Measurements from ENCODE around the gene PABPN1L. TPM values are rescaled to one million over a fixed set of nuclear protein-coding genes. Genes with fewer than 3 reads are reported as not detected.

PABPN1L gene
- total RNA-seq, 1 experiment from 2014 or later = not detected

DNA sequence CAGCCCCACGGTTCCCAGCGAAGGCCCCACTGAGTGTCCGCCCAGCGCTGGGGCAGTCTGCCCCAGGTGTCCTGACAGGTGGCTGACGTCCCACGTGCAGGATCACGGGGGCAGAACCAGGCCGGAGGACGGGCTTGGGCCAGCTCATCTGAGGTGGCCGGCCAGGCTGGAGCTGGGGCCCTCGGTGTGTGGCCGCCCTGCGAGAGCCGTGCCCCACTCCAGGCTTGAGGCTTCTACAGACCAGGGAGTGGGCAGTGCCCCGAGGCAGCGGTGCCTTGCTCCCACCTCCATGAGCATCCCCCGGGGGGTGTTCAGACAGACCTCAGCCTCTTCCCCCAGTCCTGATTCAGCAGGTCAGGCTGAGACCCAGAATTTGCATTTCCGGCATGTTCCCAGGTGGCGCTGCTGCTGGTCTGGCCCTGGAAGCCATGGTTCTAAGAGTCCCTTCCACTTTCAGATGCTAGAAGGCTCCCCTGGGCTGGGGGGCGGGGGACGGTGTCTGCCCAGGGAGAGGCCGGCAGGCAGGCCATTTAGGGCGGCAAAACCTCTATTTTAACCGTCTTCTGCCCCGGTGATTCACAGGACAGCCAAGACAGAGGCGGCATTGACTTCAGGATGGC lies 35.4 kb upstream of the PABPN1L start:
- H3K36me3 ChIP-seq (ENCODE audit: control insufficient read depth, insufficient read depth, low read length) = no peaks in the 10 kb centered on the region
- H3K4me1 ChIP-seq = no peaks in the 10 kb centered on the region
- no peaks in the 10 kb centered on the region for H3K9me3 Mint-ChIP-seq (ENCODE audit: unreplicated experiment)
- no peaks in the 10 kb centered on the region for H3K36me3 Mint-ChIP-seq (ENCODE audit: insufficient read depth, unreplicated experiment)
- no TSS peak for BruUV-seq (replicated peaks)
- H3K27me3 Mint-ChIP-seq (ENCODE audit: insufficient read depth, unreplicated experiment) = peaks cover 4% of the 10 kb centered on the region
- intact Hi-C loops (cut with micrococcal nuclease; ENCODE audit: unreplicated experiment) = no loop called here
- H3K9me3 ChIP-seq = no peaks in the 10 kb centered on the region
- ChIA-PET POLR2A (no interaction called here), CTCF (no interaction called here)
- TF ChIP-seq, protein P1, sequence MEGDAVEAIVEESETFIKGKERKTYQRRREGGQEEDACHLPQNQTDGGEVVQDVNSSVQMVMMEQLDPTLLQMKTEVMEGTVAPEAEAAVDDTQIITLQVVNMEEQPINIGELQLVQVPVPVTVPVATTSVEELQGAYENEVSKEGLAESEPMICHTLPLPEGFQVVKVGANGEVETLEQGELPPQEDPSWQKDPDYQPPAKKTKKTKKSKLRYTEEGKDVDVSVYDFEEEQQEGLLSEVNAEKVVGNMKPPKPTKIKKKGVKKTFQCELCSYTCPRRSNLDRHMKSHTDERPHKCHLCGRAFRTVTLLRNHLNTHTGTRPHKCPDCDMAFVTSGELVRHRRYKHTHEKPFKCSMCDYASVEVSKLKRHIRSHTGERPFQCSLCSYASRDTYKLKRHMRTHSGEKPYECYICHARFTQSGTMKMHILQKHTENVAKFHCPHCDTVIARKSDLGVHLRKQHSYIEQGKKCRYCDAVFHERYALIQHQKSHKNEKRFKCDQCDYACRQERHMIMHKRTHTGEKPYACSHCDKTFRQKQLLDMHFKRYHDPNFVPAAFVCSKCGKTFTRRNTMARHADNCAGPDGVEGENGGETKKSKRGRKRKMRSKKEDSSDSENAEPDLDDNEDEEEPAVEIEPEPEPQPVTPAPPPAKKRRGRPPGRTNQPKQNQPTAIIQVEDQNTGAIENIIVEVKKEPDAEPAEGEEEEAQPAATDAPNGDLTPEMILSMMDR (IDR thresholded peaks at IDR 0.05; ENCODE audit: insufficient read depth in 1 of 2, low read depth in 1 of 2, low read length in 1 of 2, severe bottlenecking in 1 of 2, unreplicated experiment in 1 of 2) = peak in 1 of 2 experiments; percentile 17
- H3K4me3 ChIP-seq (ENCODE audit: low read depth, low read length) = no peak overlapping the region
- H3K4me3 Mint-ChIP-seq (ENCODE audit: unreplicated experiment) = no peak overlapping the region
- H3K4me1 Mint-ChIP-seq (ENCODE audit: low read depth, unreplicated experiment) = no peaks in the 10 kb centered on the region
- no peak for DNase-seq
- H3K27ac Mint-ChIP-seq (ENCODE audit: unreplicated experiment) = no peak overlapping the region
- H3K27me3 ChIP-seq (replicated peaks; ENCODE audit: control insufficient read depth, insufficient read depth, low read length) = no peaks in the 10 kb centered on the region

DNA sequence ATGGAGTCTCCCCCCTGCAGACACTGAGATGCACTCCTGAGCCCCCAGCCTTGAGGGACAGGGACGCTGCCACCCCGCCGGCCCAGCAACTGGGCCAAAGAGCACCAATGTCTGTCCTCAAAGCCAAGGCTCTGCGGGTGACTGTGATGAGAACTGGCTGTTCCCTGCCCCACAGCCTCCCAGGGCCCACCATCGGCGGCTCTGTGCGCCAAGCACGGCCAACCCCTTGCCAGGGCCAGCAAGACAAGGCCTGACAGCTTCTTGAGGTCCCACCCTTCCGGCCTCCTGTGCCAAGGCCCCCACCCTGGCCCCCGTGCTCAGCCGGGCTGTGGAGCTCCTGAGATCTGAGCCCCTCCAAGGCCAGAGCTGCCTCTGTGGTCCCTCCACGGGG lies 34.2 kb upstream of the PABPN1L start:
- H3K9me3 ChIP-seq = no peaks in the 10 kb centered on the region
- no TSS peak for BruUV-seq (replicated peaks)
- Mint-ChIP-seq H3K9me3 (ENCODE audit: unreplicated experiment) (no peaks in the 10 kb centered on the region), H3K4me3 (ENCODE audit: unreplicated experiment) (no peak overlapping the region), H3K4me1 (ENCODE audit: low read depth, unreplicated experiment) (no peaks in the 10 kb centered on the region), H3K36me3 (ENCODE audit: insufficient read depth, unreplicated experiment) (no peaks in the 10 kb centered on the region), H3K27me3 (ENCODE audit: insufficient read depth, unreplicated experiment) (peaks cover 4% of the 10 kb centered on the region), H3K27ac (ENCODE audit: unreplicated experiment) (no peak overlapping the region)
- ChIA-PET CTCF (interaction anchor here (0.5 to 1.5 kb wide), 2 partner anchors 21 to 225 kb away, joined by 3 read pairs; no protein-coding TSS in a partner anchor), POLR2A (no interaction called here)
- no peak overlapping the region for H3K4me3 ChIP-seq (ENCODE audit: low read depth, low read length)
- no peaks in the 10 kb centered on the region for H3K36me3 ChIP-seq (ENCODE audit: control insufficient read depth, insufficient read depth, low read length)
- no peaks in the 10 kb centered on the region for H3K27me3 ChIP-seq (replicated peaks; ENCODE audit: control insufficient read depth, insufficient read depth, low read length)
- no peak for DNase-seq
- TF ChIP-seq, protein P1 (IDR thresholded peaks at IDR 0.05; ENCODE audit: insufficient read depth in 1 of 2, low read depth in 1 of 2, low read length in 1 of 2, severe bottlenecking in 1 of 2, unreplicated experiment in 1 of 2) = no peak
- intact Hi-C loops (cut with micrococcal nuclease; ENCODE audit: unreplicated experiment) = no loop called here
- no peaks in the 10 kb centered on the region for H3K4me1 ChIP-seq

DNA sequence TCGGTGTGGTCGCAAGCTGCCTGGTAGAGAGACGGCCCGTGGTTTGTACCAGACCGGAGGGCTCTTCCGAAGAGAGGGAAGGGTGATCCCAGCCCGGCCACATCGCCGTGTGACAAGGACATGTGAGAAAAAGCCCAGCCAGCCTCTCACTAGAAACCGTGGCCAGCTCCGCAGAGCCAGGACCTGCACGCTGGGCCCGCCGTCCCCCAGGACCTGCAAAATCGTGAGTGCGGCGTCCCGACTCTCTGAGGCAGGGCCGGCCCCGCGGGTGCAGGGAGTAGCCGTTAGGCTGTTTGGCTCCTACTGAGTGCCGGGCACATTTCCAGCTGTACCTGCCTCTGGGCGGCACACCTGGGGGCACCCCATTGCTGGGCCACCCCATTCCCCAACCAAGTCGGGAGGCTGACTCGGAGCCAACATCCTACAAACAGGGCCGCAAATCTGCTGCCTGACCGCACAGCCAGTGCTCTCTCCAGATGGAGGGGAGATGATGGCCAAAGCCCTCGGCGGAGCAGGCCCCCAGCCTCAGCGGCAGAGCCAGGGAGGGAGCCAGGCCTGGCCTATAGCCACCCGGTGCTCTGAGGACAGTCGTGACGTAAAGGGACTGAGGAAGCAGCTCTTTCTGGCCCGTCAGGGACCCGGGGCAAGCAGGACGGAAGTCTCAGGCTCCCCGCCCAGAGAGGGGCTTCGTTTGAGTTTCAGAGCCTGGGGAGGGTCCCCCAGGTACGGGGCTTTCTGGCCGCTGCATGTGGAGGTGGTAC lies 33.6 kb upstream of the PABPN1L start:
- intact Hi-C loops (cut with micrococcal nuclease; ENCODE audit: unreplicated experiment) = no loop called here
- no peak overlapping the region for H3K4me3 Mint-ChIP-seq (ENCODE audit: unreplicated experiment)
- Histone ChIP-seq H3K27me3 (replicated peaks; ENCODE audit: control insufficient read depth, insufficient read depth, low read length) (no peaks in the 10 kb centered on the region), H3K9me3 (no peaks in the 10 kb centered on the region), H3K4me3 (ENCODE audit: low read depth, low read length) (no peak overlapping the region), H3K36me3 (ENCODE audit: control insufficient read depth, insufficient read depth, low read length) (no peaks in the 10 kb centered on the region), H3K4me1 (no peaks in the 10 kb centered on the region)
- POLR2A ChIA-PET = no interaction called here
- no TSS peak for BruUV-seq (replicated peaks)
- CTCF ChIA-PET = interaction anchor here (0.5 to 1.5 kb wide), 3 partner anchors 20 to 225 kb away, joined by 3 read pairs; no protein-coding TSS in a partner anchor
- no peaks in the 10 kb centered on the region for H3K4me1 Mint-ChIP-seq (ENCODE audit: low read depth, unreplicated experiment)
- no peaks in the 10 kb centered on the region for H3K9me3 Mint-ChIP-seq (ENCODE audit: unreplicated experiment)
- H3K36me3 Mint-ChIP-seq (ENCODE audit: insufficient read depth, unreplicated experiment) = no peaks in the 10 kb centered on the region
- TF ChIP-seq, protein P1 (IDR thresholded peaks at IDR 0.05; ENCODE audit: insufficient read depth in 1 of 2, low read depth in 1 of 2, low read length in 1 of 2, severe bottlenecking in 1 of 2, unreplicated experiment in 1 of 2) = no peak
- no peak for DNase-seq
- H3K27ac Mint-ChIP-seq (ENCODE audit: unreplicated experiment) = no peak overlapping the region
- peaks cover 4% of the 10 kb centered on the region for H3K27me3 Mint-ChIP-seq (ENCODE audit: insufficient read depth, unreplicated experiment)
